Activated CD8-positive, alpha-beta memory T cell treated with anti-CD3 and anti-CD28 coated beads, Interleukin-2, amount 50 U/mL, for 1 hour (primary cell): ENCODE results near the gene SH2B3.

Source experiments
- DNase-seq: peaks from one replicate; pipeline ENCODE4 v3.0.0-alpha.2; 2020; ENCODE audit errors: extremely low read depth

SH2B3 gene

DNA sequence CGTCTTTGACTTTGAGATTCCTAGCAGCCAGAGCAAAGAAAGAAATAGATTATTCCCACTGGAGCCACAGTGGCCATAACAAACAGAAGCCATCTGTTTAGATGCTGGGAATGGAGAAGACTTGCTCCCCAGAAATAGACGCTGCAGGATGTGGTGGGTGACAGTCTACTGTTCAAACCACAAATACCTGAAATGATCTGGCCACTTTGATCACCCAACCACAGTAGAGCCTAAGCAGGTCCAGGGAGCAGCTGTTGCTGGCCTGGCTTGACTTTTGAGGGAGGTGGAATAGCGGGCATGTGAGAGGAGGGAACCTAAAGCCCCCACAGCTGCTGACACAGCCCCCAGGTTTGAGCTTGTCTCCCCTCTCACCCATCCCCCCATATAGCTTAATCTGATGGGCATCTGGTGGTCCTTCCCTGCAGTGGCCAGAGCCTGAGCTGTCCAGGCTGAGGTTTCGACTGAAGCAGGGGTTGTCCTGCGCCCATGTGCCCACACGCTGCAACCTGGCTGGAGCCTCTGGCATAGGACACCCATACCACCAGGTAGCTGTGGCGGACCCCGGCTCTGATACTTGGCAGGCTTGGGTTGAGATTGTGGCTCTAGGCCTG is 38.7 kb downstream of the SH2B3 start:
- DNase-seq, result no peak

DNA sequence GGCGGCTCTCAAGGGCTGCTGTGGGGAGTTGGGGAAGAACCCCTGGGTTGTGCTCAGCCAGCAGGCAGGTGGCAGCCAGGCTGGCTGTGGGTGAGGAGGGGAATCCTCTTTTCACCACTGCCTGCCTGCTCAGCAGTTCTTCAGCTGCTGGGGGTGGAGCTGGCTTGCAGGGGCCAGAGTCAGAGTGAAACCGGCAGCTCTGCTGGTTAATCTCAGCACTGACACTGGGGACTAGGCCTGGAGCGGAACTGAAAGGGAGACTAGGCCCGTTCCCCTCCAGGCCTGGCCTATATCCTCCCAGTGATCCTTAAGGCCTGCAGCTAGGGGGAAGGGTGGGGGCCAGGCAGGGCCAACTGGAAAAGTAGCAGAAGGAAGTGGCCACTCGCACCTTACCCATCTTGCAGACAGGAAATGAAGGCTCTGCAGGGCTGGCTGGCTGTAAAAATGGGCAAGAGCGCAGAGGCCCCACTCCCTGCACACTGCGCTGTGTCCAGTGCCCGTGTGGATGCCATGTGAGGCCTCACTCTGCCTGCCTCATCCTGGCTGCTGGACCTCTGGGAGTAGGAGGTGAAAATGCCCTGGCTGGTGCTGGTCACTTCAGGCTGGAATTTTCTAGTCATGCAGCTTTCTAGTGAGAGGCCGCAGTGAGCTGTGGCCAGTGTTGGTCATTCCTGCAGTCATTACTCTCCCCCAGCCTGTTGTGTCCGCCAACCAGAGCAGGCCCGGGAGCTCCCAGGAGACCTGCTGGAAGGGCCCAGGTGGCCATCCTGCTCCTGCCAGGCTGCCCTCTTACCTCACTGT is 39.4 kb downstream of the SH2B3 start:
- no peak for DNase-seq

DNA sequence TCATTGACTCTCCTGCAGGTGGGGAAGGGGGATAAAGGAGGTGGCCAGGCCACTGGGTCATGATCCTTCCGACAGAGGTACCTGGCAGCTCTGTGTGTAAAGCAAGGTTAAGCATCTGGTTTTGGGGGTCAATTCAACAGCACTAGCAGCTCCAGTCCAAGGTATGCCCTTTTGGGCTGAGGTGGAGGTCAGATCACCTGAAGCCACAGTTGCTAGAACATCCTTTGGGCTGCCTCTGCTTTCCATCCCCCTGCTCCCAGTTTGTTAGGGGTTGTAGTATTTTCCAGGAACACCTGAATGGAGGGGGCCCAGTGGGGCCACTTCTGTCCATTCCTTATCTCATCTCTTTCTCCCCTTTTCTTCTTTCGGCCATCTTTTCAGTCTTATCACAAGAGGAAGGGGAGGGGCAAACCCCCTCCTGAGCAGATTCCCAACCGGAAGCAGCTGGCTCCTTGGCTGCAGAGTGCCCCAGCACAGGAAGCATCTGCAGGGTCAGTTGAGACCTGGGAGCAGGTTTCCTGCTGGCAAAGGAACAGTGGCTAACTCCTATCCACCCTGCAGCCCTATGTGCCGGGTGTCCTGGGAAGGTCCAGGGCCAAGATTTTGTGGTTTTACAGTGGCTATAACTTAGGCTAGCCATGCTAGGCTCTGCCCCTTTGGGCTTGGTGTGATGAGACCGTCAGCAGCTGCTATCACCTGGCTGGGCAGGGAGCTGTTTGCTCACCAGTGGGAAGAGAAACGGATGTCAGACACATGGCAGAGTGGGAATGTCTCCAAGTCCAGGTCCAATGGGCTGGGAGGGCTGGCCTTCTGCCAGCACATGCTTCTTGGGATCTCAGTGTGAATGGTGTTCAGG is 40.2 kb downstream of the SH2B3 start:
- no peak for DNase-seq

DNA sequence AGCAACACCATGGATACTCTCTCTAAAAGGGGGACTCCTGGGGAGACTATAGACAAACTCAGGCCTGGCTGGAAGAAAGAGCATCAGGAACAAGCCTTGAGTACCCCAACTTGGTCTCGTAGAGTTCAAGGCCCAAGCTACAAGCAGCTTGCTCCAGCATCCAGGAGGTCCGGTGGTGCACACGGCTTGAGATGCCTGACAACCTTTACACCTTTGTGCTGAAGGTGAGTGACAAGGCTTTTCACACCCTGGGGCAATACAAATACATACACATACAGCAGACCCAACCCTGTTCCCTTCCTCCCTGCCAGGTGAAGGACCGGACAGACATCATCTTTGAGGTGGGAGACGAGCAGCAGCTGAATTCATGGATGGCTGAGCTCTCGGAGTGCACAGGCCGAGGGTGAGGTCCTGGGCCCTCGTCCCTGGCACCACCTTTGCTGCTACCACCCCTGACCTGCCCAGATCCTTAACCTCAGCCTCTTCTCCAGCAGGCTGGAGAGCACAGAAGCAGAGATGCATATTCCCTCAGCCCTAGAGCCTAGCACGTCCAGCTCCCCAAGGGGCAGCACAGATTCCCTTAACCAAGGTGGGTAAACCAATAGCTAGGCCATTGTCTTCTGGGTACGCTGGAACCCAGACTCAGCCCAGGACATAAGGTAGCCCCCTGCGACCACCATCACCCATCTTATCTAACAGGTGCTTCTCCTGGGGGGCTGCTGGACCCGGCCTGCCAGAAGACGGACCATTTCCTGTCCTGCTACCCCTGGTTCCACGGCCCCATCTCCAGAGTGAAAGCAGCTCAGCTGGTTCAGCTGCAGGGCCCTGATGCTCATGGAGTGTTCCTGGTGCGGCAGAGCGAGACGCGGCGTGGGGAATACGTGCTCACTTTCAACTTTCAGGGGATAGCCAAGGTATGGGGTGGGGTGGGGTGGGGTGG is 41.2 kb downstream of the SH2B3 start:
- DNase-seq, result no peak

DNA sequence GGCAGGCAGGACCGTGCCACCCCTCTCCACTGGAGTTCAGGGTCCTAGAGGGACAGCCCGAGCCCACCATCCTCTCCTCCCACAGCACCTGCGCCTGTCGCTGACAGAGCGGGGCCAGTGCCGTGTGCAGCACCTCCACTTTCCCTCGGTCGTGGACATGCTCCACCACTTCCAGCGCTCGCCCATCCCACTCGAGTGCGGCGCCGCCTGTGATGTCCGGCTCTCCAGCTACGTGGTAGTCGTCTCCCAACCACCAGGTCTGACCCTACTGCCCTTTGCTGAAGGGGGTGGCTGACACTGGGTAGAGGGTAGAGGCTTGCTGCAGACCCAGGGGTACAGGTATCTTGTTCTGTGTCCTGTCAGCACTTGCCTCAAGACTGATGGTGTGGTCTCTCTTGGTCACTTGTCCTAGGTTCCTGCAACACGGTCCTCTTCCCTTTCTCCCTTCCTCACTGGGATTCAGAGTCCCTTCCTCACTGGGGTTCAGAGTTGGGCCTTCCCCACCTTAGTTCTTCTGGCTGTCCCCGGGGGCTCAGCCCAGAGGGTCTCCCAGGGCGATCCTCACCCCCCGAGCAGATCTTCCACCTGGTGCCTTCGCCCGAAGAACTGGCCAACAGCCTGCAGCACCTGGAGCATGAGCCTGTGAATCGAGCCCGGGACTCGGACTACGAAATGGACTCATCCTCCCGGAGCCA is 42.0 kb downstream of the SH2B3 start:
- no peak for DNase-seq

DNA sequence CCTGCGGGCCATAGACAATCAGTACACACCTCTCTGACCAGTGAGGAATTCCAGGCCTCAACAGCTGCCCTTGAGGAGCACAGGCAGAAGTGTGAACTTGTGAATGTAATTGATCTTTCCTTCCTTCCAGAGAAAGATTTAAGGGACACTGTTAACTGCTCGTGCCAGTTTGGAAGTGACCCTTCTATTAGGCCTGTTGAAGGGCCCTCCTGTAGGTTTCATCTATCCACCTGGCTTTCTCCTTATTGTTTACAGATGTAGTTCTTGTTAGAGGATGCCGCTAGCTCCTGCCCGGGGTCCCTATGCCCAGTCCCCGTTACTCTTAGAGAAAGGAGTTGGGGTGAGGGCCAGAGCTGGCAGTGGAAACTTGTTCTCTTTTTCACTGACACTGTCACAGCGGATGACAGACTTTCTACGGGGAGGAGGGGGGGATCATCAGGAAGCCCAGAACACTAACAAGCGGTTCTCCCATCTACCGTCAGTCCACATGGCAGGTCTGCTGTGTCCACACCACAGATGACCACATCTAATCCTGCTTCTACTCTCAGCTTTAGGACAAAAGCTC is 42.6 kb downstream of the SH2B3 start:
- no peak for DNase-seq

DNA sequence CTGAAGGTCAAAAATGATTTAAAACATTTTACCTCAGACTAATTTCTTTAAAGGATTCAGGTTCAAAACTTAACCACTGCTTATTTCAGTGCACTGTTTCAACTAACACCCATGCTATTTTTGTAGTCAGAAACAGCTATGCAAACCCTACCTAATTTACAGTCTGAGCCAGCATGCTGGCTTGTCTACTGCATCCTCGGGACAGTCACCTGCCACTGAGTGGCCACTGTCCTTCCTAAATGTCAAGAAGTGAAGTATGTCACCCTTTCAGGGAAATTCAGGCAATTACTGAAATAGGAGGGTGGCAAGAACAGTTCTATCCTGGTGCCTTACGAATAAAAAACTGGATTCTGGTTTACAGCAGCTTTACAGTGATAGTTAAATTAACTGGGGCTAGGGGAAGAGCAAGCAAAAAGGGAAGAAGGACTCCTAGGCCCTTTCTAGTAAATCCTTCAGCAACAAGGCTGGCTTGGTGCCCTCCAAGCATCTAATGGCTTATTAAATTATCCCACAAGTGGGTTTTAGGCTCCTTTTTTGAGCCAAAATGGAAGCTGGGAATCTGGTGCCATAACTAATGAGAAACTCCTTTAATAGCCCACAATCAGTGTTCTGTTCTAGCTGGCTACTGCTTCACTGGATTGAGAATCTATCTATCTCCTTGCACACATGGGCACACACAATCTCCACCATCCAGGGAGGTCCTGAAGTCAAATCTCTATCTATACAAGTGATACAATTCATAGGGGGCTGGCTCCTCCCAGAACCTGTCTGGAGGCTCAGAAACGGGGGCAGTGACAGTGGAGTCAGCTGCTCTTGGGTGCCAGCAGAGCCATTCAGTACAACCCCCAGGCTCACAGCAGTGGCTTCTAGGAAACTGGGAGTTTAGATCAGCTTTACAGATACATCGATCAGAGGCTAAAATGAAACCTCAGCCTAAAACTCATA is 43.4 kb downstream of the SH2B3 start:
- no peak for DNase-seq

DNA sequence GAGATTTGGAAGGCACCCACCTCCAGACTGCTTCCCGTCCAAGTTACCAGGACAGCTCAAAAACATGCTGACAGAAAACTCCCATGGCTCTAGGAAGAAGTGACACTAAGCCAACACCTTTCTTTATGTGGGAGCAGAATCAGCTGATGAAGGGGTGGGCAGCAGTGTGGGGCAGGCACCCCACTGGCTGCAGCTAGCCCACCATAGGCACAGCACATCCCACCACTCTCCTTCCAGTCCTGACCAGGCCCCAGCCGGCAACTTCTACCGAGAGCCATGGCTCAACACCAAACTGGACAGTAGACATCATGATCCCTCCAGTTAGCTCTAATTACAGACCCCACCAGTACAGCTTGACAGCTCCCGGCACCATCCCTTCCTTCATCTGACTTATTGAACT is 45.0 kb downstream of the SH2B3 start:
- no peak for DNase-seq

DNA sequence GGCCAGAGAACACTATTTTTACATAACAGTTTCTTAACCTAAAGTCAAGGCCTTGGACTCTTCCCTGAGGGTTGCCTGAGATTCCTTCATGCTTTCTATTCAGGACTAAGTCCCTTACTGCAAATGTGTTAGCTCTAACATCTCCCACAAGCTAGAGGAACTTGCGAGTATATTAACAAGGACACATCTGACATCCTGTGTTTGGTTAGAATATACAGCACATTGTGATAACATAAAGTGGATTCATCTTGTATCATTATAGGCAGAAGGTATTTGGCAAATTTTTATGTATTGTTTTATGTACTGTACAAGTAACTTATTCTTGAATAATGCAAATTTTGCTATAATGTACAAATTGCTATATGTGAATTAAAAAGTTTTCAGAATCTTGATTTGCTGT is 45.5 kb downstream of the SH2B3 start:
- no peak for DNase-seq

DNA sequence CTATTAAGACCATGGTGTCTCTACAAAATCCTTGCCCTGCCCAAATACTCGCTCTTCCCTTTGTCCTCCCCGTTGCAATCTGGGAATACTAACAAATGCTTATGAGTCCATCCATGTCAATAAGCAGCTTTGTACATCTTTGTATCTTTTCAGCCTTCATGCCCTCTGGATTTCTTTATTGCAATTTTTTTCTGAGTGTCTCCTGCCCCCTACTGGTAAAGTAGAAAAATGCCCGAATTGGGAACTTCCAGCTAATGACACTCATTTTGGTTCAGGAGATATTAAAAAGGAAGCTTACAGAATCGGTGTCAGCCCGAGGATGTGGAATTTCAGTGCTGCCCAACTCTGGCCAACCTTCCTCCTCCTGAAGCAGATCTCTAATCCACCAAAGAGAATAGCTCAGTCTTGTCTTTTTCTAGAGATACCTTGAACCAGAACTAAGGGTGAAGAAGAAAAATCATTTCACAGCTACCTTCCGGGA is 46.0 kb downstream of the SH2B3 start:
- no peak for DNase-seq

DNA sequence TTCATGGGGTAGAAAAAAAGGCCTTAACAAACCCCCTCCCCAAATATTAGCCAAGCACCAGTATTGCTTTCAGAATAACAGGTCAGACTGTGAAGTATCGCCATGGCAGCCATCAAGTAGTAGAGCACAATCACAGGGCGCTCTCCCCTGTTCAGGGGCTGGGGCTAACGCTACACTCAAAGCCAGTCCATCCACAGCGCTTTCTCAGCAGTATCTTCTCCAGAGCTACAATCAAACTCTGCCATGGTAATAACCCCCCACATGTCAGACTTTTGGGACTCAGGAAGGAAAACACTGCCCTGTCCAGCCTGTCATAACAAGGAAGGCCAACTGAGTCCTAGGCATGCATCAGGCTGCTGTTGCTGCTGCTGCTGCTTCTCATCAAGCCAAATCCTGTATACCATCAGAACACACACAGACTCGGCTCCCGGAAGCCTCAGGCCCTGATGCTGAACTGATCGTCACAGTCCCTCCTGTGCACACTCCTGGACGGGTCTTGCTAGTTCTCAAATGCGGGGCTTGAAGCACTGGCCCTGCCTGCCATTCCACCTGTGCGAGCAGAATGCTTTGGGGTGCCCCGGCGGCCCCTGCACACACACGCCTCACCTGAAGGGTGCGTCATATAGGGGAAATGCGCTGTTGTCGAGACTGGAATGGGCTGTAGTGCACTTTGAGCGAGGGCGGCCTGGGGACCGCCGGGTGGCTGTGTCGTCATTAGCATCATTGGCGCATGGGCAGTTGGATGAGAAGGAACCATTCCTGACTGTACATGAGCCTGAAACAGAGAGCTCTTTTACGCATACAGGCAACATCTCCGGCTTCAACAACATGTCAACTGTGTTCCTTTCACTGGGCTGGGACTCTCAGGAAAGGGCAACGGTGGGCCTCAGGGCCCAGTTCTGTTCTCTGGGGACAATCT is 47.6 kb downstream of the SH2B3 start:
- no peak for DNase-seq

DNA sequence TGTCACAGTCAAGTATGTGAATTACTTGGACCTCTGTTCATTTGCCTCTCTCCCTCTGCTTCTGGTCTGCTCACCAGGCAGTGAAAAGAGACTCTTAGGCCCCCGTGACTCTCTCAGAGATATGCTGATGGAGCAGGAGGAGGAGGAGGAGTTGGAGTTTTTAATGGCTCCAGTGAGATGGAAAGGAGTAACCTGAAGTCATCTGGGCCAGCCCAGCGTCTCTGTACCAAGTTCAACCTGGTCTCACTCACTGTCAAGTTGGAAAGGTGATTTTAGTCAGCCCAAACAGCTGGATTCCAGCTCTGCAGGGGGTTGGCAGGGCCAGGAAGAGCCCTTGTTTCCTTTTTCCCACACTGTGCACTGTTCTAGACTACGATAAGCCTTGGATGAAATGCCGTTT is 48.6 kb downstream of the SH2B3 start:
- no peak for DNase-seq

DNA sequence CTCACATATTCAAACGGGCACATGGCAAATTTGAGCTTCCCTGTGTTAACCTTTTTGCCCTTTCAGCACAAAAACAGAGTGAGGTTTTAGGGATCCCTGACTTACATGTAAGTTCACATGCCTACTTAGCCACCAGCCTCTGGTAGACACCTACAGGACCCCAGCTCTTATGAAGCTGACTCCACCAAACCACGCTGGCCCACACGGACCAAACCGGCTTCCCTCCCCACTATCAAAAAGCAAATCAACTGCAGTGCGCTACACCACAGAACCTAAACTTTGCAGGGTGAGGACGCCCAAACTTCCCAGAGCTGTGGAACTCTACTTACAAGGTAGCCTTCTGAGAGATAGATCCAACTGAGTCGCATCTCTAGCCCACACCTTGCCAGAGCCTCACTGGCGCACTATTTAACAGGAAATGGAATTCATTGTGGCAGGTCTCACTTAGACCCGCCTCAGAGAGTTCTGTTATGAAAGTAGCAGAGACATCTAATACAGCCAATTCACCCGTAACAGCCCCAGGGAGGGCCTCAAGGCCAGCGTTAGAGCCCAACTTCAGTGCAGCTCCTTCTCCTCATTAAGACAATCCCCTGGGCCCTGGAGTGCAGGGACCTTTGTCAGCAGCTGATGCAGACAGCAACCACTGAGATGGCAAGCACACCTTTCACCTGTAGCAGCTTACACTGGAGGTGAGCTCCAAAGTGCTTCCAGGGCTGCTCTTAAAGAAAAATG is 49.2 kb downstream of the SH2B3 start:
- no peak for DNase-seq

DNA sequence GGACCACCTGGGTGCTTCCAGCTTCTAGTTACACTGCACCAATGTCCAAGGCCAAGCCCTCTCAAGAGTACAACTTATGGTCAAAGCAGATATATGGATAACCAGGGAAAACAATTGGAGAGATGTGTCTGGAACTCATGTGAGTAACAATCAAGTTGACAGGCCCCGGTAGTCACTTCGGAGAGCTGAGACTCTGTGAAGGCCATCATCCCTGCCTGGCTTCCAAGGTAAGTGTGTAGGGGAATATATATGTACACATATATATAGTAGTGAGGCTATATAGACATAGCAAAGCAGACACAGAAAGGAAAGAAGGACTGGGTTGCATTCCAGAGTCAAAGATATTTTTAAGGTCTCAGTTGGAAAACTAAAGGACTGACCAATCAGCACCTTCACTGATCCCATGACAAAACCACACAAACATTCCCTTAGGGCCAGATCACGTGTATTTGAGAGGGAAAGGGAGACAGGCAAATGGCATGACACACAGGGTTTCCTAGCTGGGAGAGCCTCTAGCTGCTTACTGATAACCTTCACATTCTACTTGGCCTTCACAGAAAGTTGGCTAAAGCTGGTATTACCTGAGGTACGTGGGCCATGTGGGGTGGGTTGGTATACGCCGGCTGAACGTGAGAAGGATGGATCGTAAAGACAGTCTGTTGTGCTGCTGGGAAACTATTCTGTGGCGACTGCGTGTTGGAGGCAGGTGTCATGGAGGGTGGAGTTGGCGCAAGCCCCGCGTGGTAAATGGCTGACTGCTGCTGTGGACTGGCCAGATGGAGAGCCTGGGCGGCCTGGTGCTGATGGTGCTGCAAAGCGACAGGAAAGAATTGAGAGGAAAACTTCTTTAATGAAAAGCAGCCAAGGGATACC is 50.0 kb downstream of the SH2B3 start:
- DNase-seq, result no peak

DNA sequence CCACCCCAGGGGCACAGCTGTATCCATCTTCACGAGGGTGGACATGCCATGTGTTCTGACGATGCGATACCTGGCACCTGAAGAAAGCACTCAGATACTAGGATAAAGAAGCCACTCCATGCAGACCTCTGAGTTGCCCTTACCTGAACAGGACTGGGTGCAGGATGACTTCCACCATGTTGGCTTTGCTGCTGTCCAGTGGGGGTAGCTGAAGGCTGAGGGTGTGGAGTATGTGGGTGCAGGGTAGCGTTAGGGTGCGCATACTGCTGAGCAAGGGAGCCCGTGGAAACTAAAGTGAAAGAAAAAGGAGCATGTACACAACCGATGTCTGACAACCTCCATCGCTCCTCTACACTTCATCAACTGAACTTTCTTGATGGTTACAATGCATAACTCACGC is 51.3 kb downstream of the SH2B3 start:
- no peak for DNase-seq

DNA sequence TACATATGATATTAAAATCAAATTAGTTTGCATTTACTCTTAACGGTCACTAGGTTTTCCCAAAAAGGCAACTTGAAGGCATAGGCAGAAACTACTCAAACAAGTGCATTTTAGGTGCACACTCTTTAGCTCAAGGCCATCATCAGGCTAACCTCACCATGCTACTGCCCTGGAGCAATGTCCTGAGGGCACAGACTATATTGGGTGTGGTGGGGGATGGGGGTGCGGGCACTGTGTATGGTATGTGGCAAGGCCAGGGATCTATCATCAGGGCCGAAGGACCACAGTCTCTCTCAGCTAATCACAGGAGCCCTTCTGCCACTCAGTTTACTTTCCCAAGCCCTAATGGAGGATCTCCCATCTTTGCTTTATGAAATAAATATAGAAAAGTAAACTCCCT is 51.9 kb downstream of the SH2B3 start:
- no peak for DNase-seq
